GM19193 (cell line): Measurements from ENCODE around the gene CDH7.

Experiments
- POLR2A ChIP-seq: IDR thresholded peaks from 4 replicates; pipeline ENCODE4 v1.6.1; 2011; ENCODE audit not compliant: insufficient read depth, insufficient read length; ENCODE audit errors: extremely low read depth

The CDH7 gene

GRCh38 chr18:65750389-65751154, at the start of gene CDH7:
Gene CDH7 (plus strand): TSS chr18:65751012. CDS start chr18:65762843, 11,831 bp downstream.
- no peak for TF ChIP-seq POLR2A

- TF ChIP-seq POLR2A = no peak
Measured at GRCh38 chr18:65704046-65704445, 46.8 kb upstream of the CDH7 start.

GRCh38 chr18:65706646-65707045, 44.2 kb upstream of the CDH7 start:
- TF ChIP-seq POLR2A = no peak

- TF ChIP-seq POLR2A = no peak
Measured at GRCh38 chr18:65711493-65711892, 39.3 kb upstream of the CDH7 start.

DNA sequence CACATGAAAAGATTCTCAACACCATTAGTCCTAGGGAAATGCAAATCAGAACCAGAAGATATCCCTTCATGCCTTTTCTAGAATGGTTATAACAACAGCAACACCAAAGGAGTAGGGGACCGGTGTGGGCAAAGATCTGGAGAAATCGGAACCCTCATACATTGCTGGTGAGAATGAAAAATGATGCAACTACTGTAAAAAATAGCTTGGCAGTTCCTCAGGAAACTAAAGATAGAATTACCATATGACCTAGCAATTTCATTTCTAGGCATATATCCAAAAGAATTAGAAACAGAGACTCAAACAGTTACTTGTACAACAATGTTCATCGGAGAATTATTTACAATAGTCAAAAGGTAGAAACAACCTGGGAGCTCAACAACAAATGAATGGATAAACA, 29.2 kb upstream of the CDH7 start:
- TF ChIP-seq POLR2A = no peak

- TF ChIP-seq POLR2A = no peak
Measured at GRCh38 chr18:65725251-65726050, 25.4 kb upstream of the CDH7 start.

DNA sequence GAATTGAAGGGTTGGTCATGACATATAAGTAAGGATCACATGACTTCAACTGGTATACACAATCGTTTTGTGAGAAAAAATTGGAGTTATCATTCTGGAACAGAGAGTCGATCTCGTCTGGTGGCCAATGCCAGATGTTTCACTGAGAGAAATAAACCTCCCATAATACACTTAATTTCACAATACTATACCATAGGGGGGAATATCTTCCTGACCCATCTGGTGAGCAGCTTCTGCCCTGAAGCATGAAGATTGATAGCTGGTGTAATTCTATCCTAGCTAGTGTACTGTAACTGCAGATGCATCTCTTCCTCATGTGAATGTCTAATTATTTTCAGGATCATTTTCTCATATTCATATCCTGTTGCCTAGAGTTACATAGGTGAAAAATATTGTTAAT, 15.7 kb upstream of the CDH7 start:
- no peak for TF ChIP-seq POLR2A

GRCh38 chr18:65737471-65737955, 13.3 kb upstream of the CDH7 start:
- no peak for TF ChIP-seq POLR2A

- no peak for TF ChIP-seq POLR2A
Measured at GRCh38 chr18:65746936-65747335, 3.9 kb upstream of the CDH7 start.

- no peak for TF ChIP-seq POLR2A
Measured at GRCh38 chr18:65748321-65748720, 2.5 kb upstream of the CDH7 start.

GRCh38 chr18:65749841-65750240, 971 bp upstream of the CDH7 start:
- TF ChIP-seq POLR2A = no peak

GRCh38 chr18:65751155-65752085, 608 bp downstream of the CDH7 start:
- TF ChIP-seq POLR2A = no peak

- TF ChIP-seq POLR2A = no peak
Measured at GRCh38 chr18:65752625-65753325, 2.0 kb downstream of the CDH7 start.

- TF ChIP-seq POLR2A = no peak
Measured at GRCh38 chr18:65753520-65753919, 2.7 kb downstream of the CDH7 start.
